GM19043 (cell line): ENCODE results near the gene BTBD1.

ENCODE experiments used
- ATAC-seq: cut with Tn5 transposase; IDR thresholded peaks from one replicate; pipeline ENCODE4 v1.9.1; 2021; ENCODE audit warnings: low read depth; ENCODE audit not compliant: unreplicated experiment

Gene BTBD1

GRCh38 chr15:82999426-82999825, 67.6 kb downstream of the BTBD1 start:
- no peak for ATAC-seq

DNA sequence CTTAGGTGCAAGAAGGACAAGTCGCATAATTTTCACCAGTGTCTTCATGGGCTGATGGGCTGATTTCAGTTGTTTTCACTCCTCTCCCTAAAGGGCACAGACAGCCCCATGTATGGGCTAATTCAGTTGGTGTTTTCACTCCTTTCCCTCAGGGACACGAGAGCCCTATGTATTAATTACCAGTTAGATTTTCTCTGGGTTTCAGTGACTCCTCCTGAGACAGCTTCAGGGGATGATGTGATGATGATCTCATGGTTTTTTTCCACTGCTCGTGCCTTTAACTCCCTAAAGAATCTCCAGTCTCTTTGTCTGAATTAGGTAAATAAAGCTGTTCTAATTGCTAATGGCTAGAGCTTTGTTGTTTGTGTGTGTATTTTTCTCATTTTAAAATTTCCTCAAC, 71.1 kb downstream of the BTBD1 start:
- ATAC-seq: no peak

DNA sequence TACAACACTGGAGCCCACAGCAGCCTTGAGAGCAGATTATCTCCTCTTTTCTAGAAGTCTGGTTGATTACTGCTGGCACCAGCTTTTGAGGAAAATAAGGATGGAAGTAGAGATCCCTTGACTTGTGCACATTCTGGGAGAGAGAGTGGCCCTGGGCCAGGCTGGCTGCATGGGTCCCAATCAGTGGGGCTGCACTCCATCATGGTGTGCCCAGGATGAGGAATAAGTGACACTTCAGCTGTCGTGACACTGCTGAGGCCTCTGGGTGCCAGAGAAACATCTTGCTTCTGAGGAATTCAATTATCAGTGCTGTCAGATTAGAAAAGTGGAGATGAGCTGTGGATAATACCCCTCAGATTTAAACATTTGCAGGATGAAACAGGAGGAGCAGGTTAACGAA, 72.0 kb downstream of the BTBD1 start:
- ATAC-seq: no peak

GRCh38 chr15:82993144-82993543, 73.9 kb downstream of the BTBD1 start:
- no peak for ATAC-seq

DNA sequence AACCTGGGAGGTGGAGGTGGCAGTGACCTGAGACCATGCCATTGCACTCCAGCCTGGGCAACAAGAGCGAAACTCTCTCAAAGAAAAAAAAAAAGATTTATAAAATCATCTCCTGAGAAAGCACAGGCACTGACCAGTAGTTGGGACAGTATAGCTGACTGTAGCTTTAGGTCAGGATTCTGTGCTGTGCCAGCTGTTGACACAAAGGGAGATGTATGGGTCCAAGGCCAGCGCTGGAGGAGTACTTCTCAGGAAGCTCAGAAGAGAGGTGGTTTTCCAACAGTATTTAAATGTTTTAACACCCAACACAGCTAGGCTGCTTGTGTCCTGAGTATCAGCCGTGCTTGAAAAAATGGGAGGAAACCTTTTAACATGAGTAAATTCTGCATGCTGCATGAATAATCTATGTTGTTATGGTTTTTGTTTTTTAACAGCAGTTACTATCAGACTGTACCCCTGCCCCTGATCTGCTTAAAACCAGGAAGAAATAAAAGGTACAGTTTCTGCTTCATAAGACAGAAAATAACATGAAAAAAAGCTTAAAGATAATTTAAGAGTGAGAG, 74.5 kb downstream of the BTBD1 start:
- ATAC-seq: no peak

- peak; percentile 17 for ATAC-seq
These were observed 80.6 kb downstream of the BTBD1 start for GRCh38 chr15:82986442-82986780.

DNA sequence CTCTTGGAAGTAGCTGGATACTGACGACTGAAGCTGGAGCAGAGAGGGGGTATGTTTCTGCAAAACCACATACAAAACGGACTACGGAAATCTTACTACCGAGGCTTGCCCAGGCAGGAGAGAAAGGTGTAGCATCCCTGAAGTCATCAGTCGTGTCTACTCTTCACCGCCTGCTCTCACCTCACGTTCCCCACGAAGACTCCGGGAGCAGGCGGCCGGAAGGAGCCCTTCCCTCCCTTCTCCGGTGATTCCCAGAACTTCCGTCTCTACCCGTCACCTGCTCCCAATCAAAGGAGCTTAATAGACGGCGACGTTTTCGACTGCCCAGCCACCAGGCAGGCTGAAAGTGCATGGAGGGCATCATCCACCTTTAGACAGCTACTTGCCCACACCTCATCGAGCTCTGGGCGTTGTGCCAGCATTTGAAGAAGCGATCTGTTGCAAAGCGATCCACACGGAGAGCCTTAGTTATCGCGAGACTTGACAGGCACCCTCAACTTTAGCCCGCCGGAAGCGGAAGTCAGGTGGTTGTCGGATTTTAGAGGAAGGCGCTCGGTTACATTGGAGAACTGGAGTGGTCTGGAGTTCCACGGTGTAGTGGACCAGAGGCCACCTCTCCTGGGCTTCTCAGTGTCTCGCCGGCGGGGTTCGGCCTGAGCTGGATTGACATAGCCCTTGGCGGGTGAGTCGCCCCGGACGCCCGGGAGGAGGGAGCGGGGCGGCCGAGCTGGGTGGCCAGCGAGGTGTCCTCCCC, 81.2 kb downstream of the BTBD1 start, which contains the start of gene RAMAC:
TSS of gene RAMAC (plus strand) at position 523 of the 754 bp plus-strand sequence. CDS start 2,809 bp downstream, outside the sequence.
- peak; percentile 97 for ATAC-seq

GRCh38 chr15:82980981-82981380, 86.1 kb downstream of the BTBD1 start:
- ATAC-seq: no peak

DNA sequence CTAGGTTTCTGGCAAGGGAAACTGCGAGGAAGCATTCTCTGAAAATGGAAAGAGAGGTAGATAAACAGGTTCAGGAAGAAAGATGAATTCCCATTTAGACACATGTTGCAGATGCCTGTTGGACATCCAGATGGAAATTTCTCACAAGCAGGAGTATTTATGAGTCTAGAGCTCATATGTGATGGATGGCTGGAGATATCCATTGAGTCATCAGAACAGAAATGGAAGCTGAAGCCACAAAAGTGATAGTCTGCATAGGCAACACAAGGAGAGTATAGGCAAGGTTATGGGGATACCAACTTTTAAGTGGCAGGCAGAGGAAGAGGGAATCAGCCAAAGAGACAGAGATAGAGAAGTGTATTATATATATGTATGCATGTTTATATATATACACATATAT, 87.3 kb downstream of the BTBD1 start:
- ATAC-seq: no peak

- no peak for ATAC-seq
These were observed 88.6 kb downstream of the BTBD1 start for GRCh38 chr15:82978438-82978837.

GRCh38 chr15:82977076-82977475, 90.0 kb downstream of the BTBD1 start:
- no peak for ATAC-seq

GRCh38 chr15:82972990-82973389, 94.1 kb downstream of the BTBD1 start:
- no peak for ATAC-seq

- ATAC-seq: no peak
These were observed 95.7 kb downstream of the BTBD1 start for GRCh38 chr15:82971218-82971984.

DNA sequence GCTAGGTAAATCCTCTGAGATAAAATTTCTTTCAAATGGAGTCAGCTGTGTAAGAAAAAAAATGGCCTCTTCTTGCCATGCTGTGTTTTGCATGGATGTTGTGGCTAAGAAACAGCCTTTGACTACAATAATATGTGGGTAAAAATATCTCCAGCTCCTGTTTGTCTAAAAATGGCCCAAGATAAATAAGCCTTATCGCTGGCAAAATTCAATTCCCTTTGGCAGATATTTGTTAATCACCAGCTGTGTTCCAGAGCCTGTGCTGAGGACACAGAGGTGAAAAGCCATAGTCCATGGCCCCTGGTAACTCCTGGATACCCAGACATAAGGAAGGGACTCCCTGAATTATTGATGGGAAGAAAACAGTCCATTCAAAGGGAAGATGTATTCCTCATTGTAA, 96.4 kb downstream of the BTBD1 start:
- no peak for ATAC-seq

DNA sequence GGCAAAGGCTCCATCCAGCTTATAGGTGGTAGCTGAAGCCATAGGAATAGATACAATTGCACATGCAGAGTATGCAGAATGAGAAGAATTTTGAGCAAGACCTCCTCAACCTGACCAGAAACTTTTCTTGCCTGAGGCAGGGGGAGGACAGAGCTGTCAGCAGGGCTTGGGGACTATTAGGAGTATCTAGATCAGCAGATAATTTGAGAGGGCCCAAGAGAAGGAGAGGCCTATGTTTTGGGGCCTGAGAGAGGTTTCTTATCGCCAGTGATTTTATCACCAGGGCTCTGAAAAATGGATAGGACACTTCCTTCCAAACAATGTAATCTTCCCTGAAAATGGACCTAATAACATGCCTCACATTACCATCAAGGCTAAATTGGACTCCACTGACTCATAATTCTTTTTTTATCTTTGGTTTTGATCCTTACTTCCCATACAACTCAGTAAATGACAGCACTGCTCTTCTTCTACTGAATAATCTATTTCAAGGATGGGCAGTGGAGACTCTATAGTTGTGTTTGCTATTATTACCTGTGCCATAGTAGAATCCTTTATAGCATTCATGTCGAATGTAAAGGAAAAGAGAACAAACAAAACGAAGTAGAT, 96.9 kb downstream of the BTBD1 start:
- ATAC-seq: no peak

DNA sequence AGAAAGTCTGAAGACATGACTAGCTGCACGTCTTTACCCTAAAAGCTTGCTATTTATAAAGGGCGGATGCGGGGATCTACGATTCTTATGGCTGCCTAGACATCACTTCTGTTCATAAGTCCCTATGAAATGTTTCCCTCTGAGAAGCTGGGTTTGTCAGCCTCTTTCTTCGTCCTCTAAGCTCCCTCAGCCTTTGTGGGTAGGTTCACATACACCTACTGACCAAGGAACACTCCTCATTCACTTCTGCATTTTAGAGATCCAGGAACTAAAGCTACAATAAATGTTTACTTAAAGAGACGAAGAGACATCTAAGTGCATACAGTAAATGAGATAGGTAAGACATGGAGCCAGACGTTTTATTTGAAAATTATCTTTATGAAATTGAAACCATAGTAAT, 97.7 kb downstream of the BTBD1 start:
- ATAC-seq: no peak

GRCh38 chr15:82968066-82968465, 99.0 kb downstream of the BTBD1 start:
- no peak for ATAC-seq

DNA sequence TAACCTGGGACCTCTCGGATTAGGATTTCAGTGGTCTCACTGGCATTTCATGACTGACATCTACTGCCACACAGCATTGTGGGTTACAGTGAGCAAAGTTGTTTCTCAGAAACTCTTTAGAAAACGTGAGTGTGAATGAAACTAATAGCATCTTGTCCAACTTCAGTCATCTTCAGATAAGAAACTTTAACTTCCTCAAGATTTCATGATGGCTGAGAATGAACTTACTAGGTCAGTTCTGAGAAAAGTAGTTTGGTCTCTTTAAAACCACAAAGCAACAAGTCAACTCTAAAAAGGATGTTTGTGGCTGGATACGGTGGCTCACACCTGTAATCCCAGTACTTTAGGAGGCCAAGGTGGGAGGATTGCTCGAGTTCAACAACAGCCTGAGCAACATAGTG, 100.4 kb downstream of the BTBD1 start:
- ATAC-seq: peak; percentile 75
